Testis (tissue), 3 donors: ENCODE data around the gene MEAF6. TPM values are rescaled to one million over a fixed set of nuclear protein-coding genes. Genes with fewer than 3 reads are reported as not detected.
A peak's percentile ranks its signal among the peaks of the same experiment; 100 is the strongest.

Experiments
- DNase-seq: peaks from one replicate; pipeline ENCODE4 v3.0.0-alpha.2; 2019
- H3K27ac ChIP-seq, 2 donors: fragments of 200-600 bp; sonication (generic); one replicate each; pipeline ENCODE4 v1.5.1; 2019
- H3K27me3 ChIP-seq: fragments of 200-600 bp; sonication (generic); one replicate; pipeline ENCODE4 v1.5.1; 2019
- H3K36me3 ChIP-seq: fragments of 200-600 bp; sonication (generic); one replicate; pipeline ENCODE4 v1.5.1; 2017; ENCODE audit warnings: low read depth; ENCODE audit errors: missing control alignments
- H3K4me1 ChIP-seq: fragments of 200-600 bp; sonication (generic); one replicate; pipeline ENCODE4 v1.5.1; 2019
- H3K4me3 ChIP-seq, 2 donors: fragments of 200-600 bp; sonication (generic); one replicate each; pipeline ENCODE4 v1.5.1; 2017 to 2019
- H3K9me3 ChIP-seq: fragments of 200-600 bp; sonication (generic); one replicate; pipeline ENCODE4 v1.5.1; 2017
- CTCF ChIP-seq, 3 experiments: fragments of 450-650 bp in 2 of 3; fragments of 200-600 bp in 1 of 3; sonication (generic) in 1 of 3; IDR thresholded peaks; one replicate each; pipeline ENCODE4 v1.5.1; 2016 to 2019; ENCODE audit warnings: antibody characterized with exemption in 3 of 3, mild to moderate bottlenecking in 2 of 3, moderate library complexity in 1 of 3
- POLR2A ChIP-seq: fragments of 450-650 bp; IDR thresholded peaks from one replicate; pipeline ENCODE4 v1.6.1; 2017; ENCODE audit warnings: antibody characterized with exemption, mild to moderate bottlenecking, moderate library complexity
- WGBS, 2 donors: methylation state at CpG; one replicate each; pipeline ENCODE4 v1.1.5; 2018; 5-methylcytosine and 5-hydroxymethylcytosine counted together
- intact Hi-C: fragments of 100-400 bp; cut with DNase I; formaldehyde crosslinking; loops from one replicate; pipeline ENCODE4 v1.15.1; 2023; ENCODE audit warnings: low total_unique reads
- polyA plus RNA-seq: library from polyadenylated mRNA; stranded (reverse); fragments of 350-450 nt; fragmentation: Illumina TruSeq; extraction: RNeasy Lipid Tissue Mini Kit (QIAGEN cat#74804); gene quantifications from one replicate; pipeline ENCODE4 v1.2.3, GENCODE V29; 2014; ENCODE audit warnings: low read depth, low replicate concordance; ENCODE audit not compliant: insufficient read depth
- total RNA-seq, 2 donors: library from RNA; depleted of rRNA; stranded (reverse); fragments of >200 nt; gene quantifications; one replicate each; pipeline ENCODE4 v1.2.3, GENCODE V29; 2016

MEAF6 gene
- total and polyA plus RNA-seq, 3 donors from 2014 or later = 132 to 140 (median 134) TPM

GRCh38 chr1:37497832-37498231 lies 16.7 kb downstream of the MEAF6 start:
- no peak for TF ChIP-seq POLR2A
- intact Hi-C loops = no loop called here
- peak; percentile 11 for DNase-seq
- H3K27ac ChIP-seq = no peak overlapping the region
- H3K36me3 ChIP-seq = no peaks in the 10 kb centered on the region
- H3K27me3 ChIP-seq = no peaks in the 10 kb centered on the region
- H3K4me3 ChIP-seq = no peak overlapping the region
- 80 to 85% methylated on average over 2 of the region's 2 CpGs for WGBS, 2 donors
- peaks cover 6% of the 10 kb centered on the region for H3K4me1 ChIP-seq
- H3K9me3 ChIP-seq = no peaks in the 10 kb centered on the region

GRCh38 chr1:37495875-37496274 lies 18.7 kb downstream of the MEAF6 start:
- no peak for TF ChIP-seq POLR2A
- DNase-seq = no peak
- intact Hi-C loops = no loop called here
- Histone ChIP-seq H3K4me3 (no peak overlapping the region), H3K27me3 (no peaks in the 10 kb centered on the region), H3K27ac (no peak overlapping the region), H3K36me3 (no peaks in the 10 kb centered on the region), H3K9me3 (no peaks in the 10 kb centered on the region), H3K4me1 (peaks cover 6% of the 10 kb centered on the region)
- WGBS, 2 donors = 65 to 75% methylated on average over 1 of the region's 1 CpG

GRCh38 chr1:37493336-37494098 lies 21.0 kb downstream of the MEAF6 start:
- H3K36me3 ChIP-seq = no peaks in the 10 kb centered on the region
- 80 to 85% methylated on average over 2 of the region's 2 CpGs for WGBS, 2 donors
- intact Hi-C loops = no loop called here

GRCh38 chr1:37487619-37487984 lies 27.0 kb downstream of the MEAF6 start:
- DNase-seq = no peak
- Histone ChIP-seq H3K27me3 (no peaks in the 10 kb centered on the region), H3K9me3 (no peaks in the 10 kb centered on the region), H3K4me1 (peaks cover 35% of the 10 kb centered on the region), H3K27ac (peak overlapping the region in 1 of 2 donors; percentile 16), H3K4me3 (no peak overlapping the region), H3K36me3 (no peaks in the 10 kb centered on the region)
- intact Hi-C loops = no loop called here
- 79 to 85% methylated on average over 5 of the region's 5 CpGs for WGBS, 2 donors
- TF ChIP-seq CTCF (IDR thresholded peaks at IDR 0.05) (peak in 1 of 3 experiments; percentile 15), POLR2A (no peak)

More at GRCh38 chr1:37493336-37494098, 21.0 kb downstream of the MEAF6 start:
- no peak overlapping the region for H3K27ac ChIP-seq
- TF ChIP-seq POLR2A = no peak
- no peak for TF ChIP-seq CTCF (IDR thresholded peaks at IDR 0.05)
- no peak for DNase-seq
- H3K27me3 ChIP-seq = no peaks in the 10 kb centered on the region
- no peaks in the 10 kb centered on the region for H3K9me3 ChIP-seq
- no peak overlapping the region for H3K4me3 ChIP-seq
- H3K4me1 ChIP-seq = no peaks in the 10 kb centered on the region

GRCh38 chr1:37486680-37487618 lies 27.6 kb downstream of the MEAF6 start:
- DNase-seq = peak; percentile 79
- WGBS, 2 donors = 36 to 53% methylated on average over 2 to 10 of the region's 10 CpGs
- TF ChIP-seq CTCF (IDR thresholded peaks at IDR 0.05) (peak; percentile 88 to 94 (median 89)), POLR2A (no peak)
- H3K4me3 ChIP-seq = no peak overlapping the region
- H3K27me3 ChIP-seq = no peaks in the 10 kb centered on the region
- H3K27ac ChIP-seq = peak overlapping the region in 1 of 2 donors; percentile 16
- H3K4me1 ChIP-seq = peaks cover 35% of the 10 kb centered on the region
- no peaks in the 10 kb centered on the region for H3K36me3 ChIP-seq
- intact Hi-C loops = no loop called here
- no peaks in the 10 kb centered on the region for H3K9me3 ChIP-seq
